HepG2 (cell line): ENCODE data around the gene EFNA4. TPM values are rescaled to one million over a fixed set of nuclear protein-coding genes. Genes with fewer than 3 reads are reported as not detected.
A peak's percentile ranks its signal among the peaks of the same experiment; 100 is the strongest.

Source experiments
- ATAC-seq: fragments of 200-7000 bp; cut with Tn5 transposase; 3 replicates; pipeline ENCODE4 v1.9.1; 2020; ENCODE audit warnings: mild to moderate bottlenecking, moderate library complexity
- Bru-seq: library from RNA; stranded (reverse); fragments of 400-500 nt; gene quantifications from one replicate; lab custom pipeline; 2021; lab: Mats Ljungman, UMichigan
- BruChase-seq, 2 experiments: library from RNA; stranded (reverse); fragments of 400-500 nt; gene quantifications; one replicate each; lab custom pipeline; 2021; lab: Mats Ljungman, UMichigan
- BruUV-seq: library from RNA; stranded (reverse); fragments of 400-500 nt; replicated peaks from 2 replicates; lab custom pipeline; 2021; lab: Mats Ljungman, UMichigan
- CTCF ChIA-PET: fragments of 300-600 bp; formaldehyde crosslinking; extraction: SDS; loops from one replicate; lab custom pipeline; 2021; ENCODE audit warnings: low total read pairs, inconsistent platforms, low intra/inter-chr PET ratio; lab: Yijun Ruan, JAX
- POLR2A ChIA-PET: fragments of 350-600 bp; sonication (Branson Sonifier 250); formaldehyde crosslinking; loops from one replicate; lab custom pipeline; 2020; ENCODE audit warnings: antibody characterized with exemption, inconsistent platforms; lab: Yijun Ruan, JAX
- DNase-seq: peaks from one replicate; pipeline ENCODE4 v3.0.0-alpha.2; 2015; ENCODE audit warnings: low spot score
- FAIRE-seq: peaks from 3 replicates; lab custom pipeline; 2011; peaks lifted over from hg19 to GRCh38; lab: Jason Lieb, UNC
- H2AFZ ChIP-seq: one replicate; pipeline ENCODE4 v1.6.1; 2011; ENCODE audit warnings: low read length, inconsistent platforms
- H3K27ac ChIP-seq: fragments of 300-600 bp; 3 replicates; pipeline ENCODE4 v1.8.0; 2011; ENCODE audit warnings: mixed run types, mild to moderate bottlenecking, mixed read lengths, low read length, inconsistent platforms; ENCODE audit not compliant: insufficient read depth; ENCODE audit errors: extremely low read length
- H3K27me3 ChIP-seq, 2 experiments: fragments of 200-600 bp in 1 of 2; 2 replicates in 1 of 2; 3 replicates in 1 of 2; pipeline versions ENCODE4 v1.6.0 to v1.8.0; 2011; ENCODE audit warnings: low read length in 2 of 2, mild to moderate bottlenecking in 2 of 2, moderate library complexity in 2 of 2, inconsistent platforms in 1 of 2; ENCODE audit not compliant: insufficient read depth in 2 of 2, control insufficient read depth in 1 of 2
- H3K36me3 ChIP-seq, 2 experiments: fragments of 200-600 bp in 1 of 2; replicated peaks in 1 of 2; 2 replicates in 1 of 2; 3 replicates in 1 of 2; pipeline versions ENCODE4 v1.5.1 to v1.8.0; 2011; ENCODE audit warnings: low read length in 2 of 2, inconsistent platforms in 1 of 2; ENCODE audit not compliant: insufficient read depth in 2 of 2, control insufficient read depth in 1 of 2
- H3K4me1 ChIP-seq: 2 replicates; pipeline ENCODE4 v1.5.1; 2012; ENCODE audit warnings: low read length, inconsistent platforms; ENCODE audit not compliant: insufficient read depth
- H3K4me2 ChIP-seq: 2 replicates; pipeline ENCODE4 v1.6.0; 2011; ENCODE audit warnings: low read depth, low read length, inconsistent platforms
- H3K4me3 ChIP-seq, 3 experiments: fragments of 200-600 bp in 1 of 3; sonication (generic), shearing (Covaris generic) in 1 of 3; replicated peaks in 1 of 3; 2 replicates each; pipeline ENCODE4 v1.5.1; 2011 to 2016; ENCODE audit warnings: low read length in 3 of 3, inconsistent platforms in 2 of 3, low read depth in 2 of 3, mild to moderate bottlenecking in 2 of 3, control low read depth in 1 of 3, mixed read lengths in 1 of 3; ENCODE audit not compliant: insufficient read depth in 1 of 3
- H3K79me2 ChIP-seq: one replicate; pipeline ENCODE4 v1.6.1; 2011; ENCODE audit warnings: low read length, inconsistent platforms; ENCODE audit not compliant: insufficient read depth
- H3K9ac ChIP-seq: 2 replicates; pipeline ENCODE4 v1.6.0; 2011; ENCODE audit warnings: mild to moderate bottlenecking, low read depth, low read length, inconsistent platforms; ENCODE audit not compliant: insufficient read depth
- H3K9me3 ChIP-seq: 2 replicates; pipeline ENCODE4 v1.5.1; 2012; ENCODE audit warnings: mild to moderate bottlenecking, low read length
- H4K20me1 ChIP-seq: 2 replicates; pipeline ENCODE4 v1.6.0; 2011; ENCODE audit warnings: inconsistent platforms, mild to moderate bottlenecking, low read length, moderate library complexity; ENCODE audit not compliant: insufficient read depth
- DNMT1 ChIP-seq: sonication (generic); formaldehyde crosslinking; IDR thresholded peaks from 2 replicates; pipeline ENCODE4 v1.5.1; 2020; ENCODE audit warnings: mild to moderate bottlenecking, missing genetic modification reagents
- RAD21 ChIP-seq: fragments of 450-650 bp; formaldehyde crosslinking; IDR thresholded peaks from 2 replicates; pipeline ENCODE4 v1.5.0; 2020; ENCODE audit warnings: mild to moderate bottlenecking
- STAG1 ChIP-seq: sonication (generic); formaldehyde crosslinking; IDR thresholded peaks from 2 replicates; pipeline ENCODE4 v1.4.0; 2020; ENCODE audit warnings: missing genetic modification reagents
- ZNF33B ChIP-seq: sonication (generic); formaldehyde crosslinking; IDR thresholded peaks from 2 replicates; pipeline ENCODE4 v1.5.1; 2020; ENCODE audit warnings: mild to moderate bottlenecking, missing genetic modification reagents
- ZNF557 ChIP-seq: sonication (generic); formaldehyde crosslinking; IDR thresholded peaks from 2 replicates; pipeline ENCODE4 v1.4.0; 2020; ENCODE audit warnings: missing genetic modification reagents
- ZNF713 ChIP-seq: sonication (generic); formaldehyde crosslinking; IDR thresholded peaks from 2 replicates; pipeline ENCODE4 v1.4.0; 2020; ENCODE audit warnings: mild to moderate bottlenecking, missing genetic modification reagents
- WGBS: methylation state at CpG from one replicate; pipeline ENCODE4 v1.1.6; 2017; ENCODE audit warnings: low lambda C conversion rate; 5-methylcytosine and 5-hydroxymethylcytosine counted together
- in situ Hi-C: cut with HindIII; loops from 2 replicates; pipeline ENCODE4 v1.10.0; 2017; ENCODE audit warnings: low pct_unique_long_range_greater_than_20kb; ENCODE audit not compliant: extremely low pct_ligation_motif_present
- intact Hi-C: fragments of 100-400 bp; cut with micrococcal nuclease; formaldehyde crosslinking; loops from one replicate; pipeline ENCODE4 v1.10.0; 2022; ENCODE audit not compliant: unreplicated experiment
- long read RNA-seq, 2 experiments: library from RNA in 1 of 2; library from polyadenylated mRNA in 1 of 2; stranded (forward) in 1 of 2; unstranded in 1 of 2; transcript quantifications; one replicate each; pipeline ENCODE4 v2.0.0, GENCODE V29; 2019 to 2022
- polyA minus RNA-seq, 3 experiments: library from RNA; depleted of rRNA, polyadenylated mRNA; stranded (reverse); fragments of >200 nt; gene quantifications; 2 replicates each; pipeline ENCODE4 v1.2.3, GENCODE V29; 2011; ENCODE audit warnings: low replicate concordance in 1 of 3
- polyA plus RNA-seq, 8 experiments: library from polyadenylated mRNA; depleted of rRNA in 3 of 8; stranded (reverse) in 7 of 8; unstranded in 1 of 8; fragments of >200 nt; fragmentation: Illumina TruSeq in 4 of 8; extraction: Trizol in 4 of 8; gene quantifications; 2 replicates each; pipeline versions ENCODE4 v1.2.1 to v1.2.3, GENCODE V29; 2011 to 2016; ENCODE audit warnings: low read depth in 4 of 8, missing spikeins in 1 of 8, mixed read lengths in 1 of 8; ENCODE audit not compliant: insufficient read depth in 1 of 8
- total RNA-seq, 5 experiments: library from RNA; depleted of rRNA; stranded (reverse); fragments of >200 nt; fragmentation: Illumina TruSeq; extraction: Trizol; gene quantifications; 2 replicates each; pipeline ENCODE4 v1.2.3, GENCODE V29; 2016; ENCODE audit warnings: low read depth in 1 of 5
- TF ChIP-seq, protein P1 (sequence below): sonication (generic); formaldehyde crosslinking; IDR thresholded peaks from 2 replicates; pipeline ENCODE4 v1.5.0; 2020; ENCODE audit warnings: mild to moderate bottlenecking, missing genetic modification reagents
- TF ChIP-seq, protein P2 (sequence below): IDR thresholded peaks from 2 replicates; pipeline ENCODE4 v1.6.1; 2016; ENCODE audit warnings: low read depth, borderline replicate concordance
- TF ChIP-seq, protein P3 (sequence below): sonication (generic); formaldehyde crosslinking; IDR thresholded peaks from 2 replicates; pipeline ENCODE4 v1.4.0; 2020; ENCODE audit warnings: missing genetic modification reagents, mild to moderate bottlenecking, borderline replicate concordance

Gene EFNA4, protein sequence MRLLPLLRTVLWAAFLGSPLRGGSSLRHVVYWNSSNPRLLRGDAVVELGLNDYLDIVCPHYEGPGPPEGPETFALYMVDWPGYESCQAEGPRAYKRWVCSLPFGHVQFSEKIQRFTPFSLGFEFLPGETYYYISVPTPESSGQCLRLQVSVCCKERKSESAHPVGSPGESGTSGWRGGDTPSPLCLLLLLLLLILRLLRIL
- total RNA-seq (2016; rRNA removed; fragmentation: Illumina TruSeq; extraction: Trizol) (9.3 and 17.2 TPM in 2 replicates), polyA plus RNA-seq (2011; rRNA removed) (12.0 and 13.9 TPM in 2 replicates), polyA minus RNA-seq (2011; rRNA and poly(A)+ RNA removed; ENCODE audit: low replicate concordance) (11.1 and 12.4 TPM in 2 replicates), Bru-seq, nascent RNA (percentile 72 among the genes with signal in this experiment), BruChase-seq, experiment 1, labeled RNA remaining after a 6-hour chase (percentile 86 among the genes with signal in this experiment), BruChase-seq, experiment 2, labeled RNA remaining after a 2-hour chase (percentile 88 among the genes with signal in this experiment)
- total RNA-seq (2016; cell fraction: cytosol; rRNA removed; fragmentation: Illumina TruSeq; extraction: Trizol; ENCODE audit: low read depth), result 7.3 and 8.5 TPM in 2 replicates
- 11.0 and 17.1 TPM in 2 replicates for total RNA-seq (2016; cell fraction: insoluble cytoplasmic fraction; rRNA removed; fragmentation: Illumina TruSeq; extraction: Trizol)
- total RNA-seq (2016; cell fraction: membrane; rRNA removed; fragmentation: Illumina TruSeq; extraction: Trizol), result 8.8 and 11.0 TPM in 2 replicates
- 11.6 and 14.7 TPM in 2 replicates for total RNA-seq (2016; cell fraction: nucleus; rRNA removed; fragmentation: Illumina TruSeq; extraction: Trizol)
- 10.6 and 13.8 TPM in 2 replicates for polyA plus RNA-seq (2011; cell fraction: cytosol; rRNA removed)
- polyA plus RNA-seq (2011; cell fraction: nucleus; rRNA removed), result 8.4 and 8.6 TPM in 2 replicates
- polyA plus RNA-seq (2012), result 6.5 and 7.0 TPM in 2 replicates
- 3.8 and 4.4 TPM in 2 replicates for polyA plus RNA-seq (2016; cell fraction: cytosol; fragmentation: Illumina TruSeq; extraction: Trizol; ENCODE audit: low read depth)
- polyA plus RNA-seq (2016; cell fraction: insoluble cytoplasmic fraction; fragmentation: Illumina TruSeq; extraction: Trizol; ENCODE audit: low read depth), result 9.8 and 11.5 TPM in 2 replicates
- polyA plus RNA-seq (2016; cell fraction: membrane; fragmentation: Illumina TruSeq; extraction: Trizol; ENCODE audit: low read depth), result 5.1 and 5.2 TPM in 2 replicates
- 25.7 and 27.9 TPM in 2 replicates for polyA plus RNA-seq (2016; cell fraction: nucleus; fragmentation: Illumina TruSeq; extraction: Trizol; ENCODE audit: insufficient read depth, low read depth)
- polyA minus RNA-seq (2011; cell fraction: cytosol; rRNA and poly(A)+ RNA removed), result 4.8 and 5.1 TPM in 2 replicates
- polyA minus RNA-seq (2011; cell fraction: nucleus; rRNA and poly(A)+ RNA removed), result 2.4 and 3.6 TPM in 2 replicates
- long read RNA-seq, experiment 1, transcript EFNA4-202 (4 exons, 1,263 nt), result major isoform, 22 of 29 reads
- long read RNA-seq, experiment 1, transcript EFNA4-203 (4 exons, 1,052 nt), result minor isoform, 6 of 29 reads
- long read RNA-seq, experiment 1, partial matches to known transcripts, result 1 of 29 reads
- long read RNA-seq, experiment 1, other reads (novel, unspliced or antisense), result 0 of 29 reads
- long read RNA-seq, experiment 2, transcript EFNA4-203 (4 exons, 1,052 nt), result minor isoform, 7 of 31 reads
- long read RNA-seq, experiment 2, transcript EFNA4-202 (4 exons, 1,263 nt), result major isoform, 20 of 31 reads
- long read RNA-seq, experiment 2, partial matches to known transcripts, result 3 of 31 reads
- long read RNA-seq, experiment 2, other reads (novel, unspliced or antisense), result 1 of 31 reads

DNA sequence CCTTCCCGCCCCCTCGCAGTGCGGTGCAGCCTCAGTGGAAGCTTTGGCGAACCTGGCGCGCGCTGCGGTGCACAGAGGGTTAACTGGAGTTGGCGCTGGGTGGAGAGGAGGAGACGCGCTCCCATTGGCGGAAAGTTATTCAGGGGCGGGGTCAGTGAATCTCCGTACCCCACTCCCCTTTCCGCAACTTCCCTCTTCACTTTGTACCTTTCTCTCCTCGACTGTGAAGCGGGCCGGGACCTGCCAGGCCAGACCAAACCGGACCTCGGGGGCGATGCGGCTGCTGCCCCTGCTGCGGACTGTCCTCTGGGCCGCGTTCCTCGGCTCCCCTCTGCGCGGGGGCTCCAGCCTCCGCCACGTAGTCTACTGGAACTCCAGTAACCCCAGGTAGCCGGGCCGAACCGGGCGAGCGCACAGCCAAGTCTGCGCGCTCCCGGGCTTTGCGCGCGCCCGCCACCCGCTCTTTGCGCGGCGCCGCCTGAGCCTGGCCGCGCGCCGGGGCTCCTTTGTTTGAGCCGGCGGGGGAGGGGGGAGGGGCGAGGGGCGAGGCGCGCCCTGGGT lies at the start of gene EFNA4:
Gene EFNA4 (plus strand): TSS at position 191 of the 561 bp plus-strand sequence. CDS start 84 bp downstream, at position 275.
- CTCF ChIA-PET, result interaction anchor here (4.0 kb wide), 1 partner anchor 21 kb away, joined by 39 read pairs; no protein-coding TSS in a partner anchor
- no peak for TF ChIP-seq RAD21 (CRISPR knock-in tag)
- TF ChIP-seq, protein P1, sequence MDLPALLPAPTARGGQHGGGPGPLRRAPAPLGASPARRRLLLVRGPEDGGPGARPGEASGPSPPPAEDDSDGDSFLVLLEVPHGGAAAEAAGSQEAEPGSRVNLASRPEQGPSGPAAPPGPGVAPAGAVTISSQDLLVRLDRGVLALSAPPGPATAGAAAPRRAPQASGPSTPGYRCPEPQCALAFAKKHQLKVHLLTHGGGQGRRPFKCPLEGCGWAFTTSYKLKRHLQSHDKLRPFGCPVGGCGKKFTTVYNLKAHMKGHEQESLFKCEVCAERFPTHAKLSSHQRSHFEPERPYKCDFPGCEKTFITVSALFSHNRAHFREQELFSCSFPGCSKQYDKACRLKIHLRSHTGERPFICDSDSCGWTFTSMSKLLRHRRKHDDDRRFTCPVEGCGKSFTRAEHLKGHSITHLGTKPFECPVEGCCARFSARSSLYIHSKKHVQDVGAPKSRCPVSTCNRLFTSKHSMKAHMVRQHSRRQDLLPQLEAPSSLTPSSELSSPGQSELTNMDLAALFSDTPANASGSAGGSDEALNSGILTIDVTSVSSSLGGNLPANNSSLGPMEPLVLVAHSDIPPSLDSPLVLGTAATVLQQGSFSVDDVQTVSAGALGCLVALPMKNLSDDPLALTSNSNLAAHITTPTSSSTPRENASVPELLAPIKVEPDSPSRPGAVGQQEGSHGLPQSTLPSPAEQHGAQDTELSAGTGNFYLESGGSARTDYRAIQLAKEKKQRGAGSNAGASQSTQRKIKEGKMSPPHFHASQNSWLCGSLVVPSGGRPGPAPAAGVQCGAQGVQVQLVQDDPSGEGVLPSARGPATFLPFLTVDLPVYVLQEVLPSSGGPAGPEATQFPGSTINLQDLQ (CRISPR knock-in tag), result no peak
- TF ChIP-seq ZNF713, result 0 out of 2 replicates have a peak, but pooled peaks have one; percentile 64
- TF ChIP-seq ZNF557 (CRISPR knock-in tag), result 0 out of 2 replicates have a peak, but pooled peaks have one; percentile 39
- no peak for TF ChIP-seq DNMT1 (CRISPR knock-in tag)
- TF ChIP-seq, protein P2, sequence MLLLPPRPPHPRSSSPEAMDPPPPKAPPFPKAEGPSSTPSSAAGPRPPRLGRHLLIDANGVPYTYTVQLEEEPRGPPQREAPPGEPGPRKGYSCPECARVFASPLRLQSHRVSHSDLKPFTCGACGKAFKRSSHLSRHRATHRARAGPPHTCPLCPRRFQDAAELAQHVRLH, result no peak
- TF ChIP-seq ZNF33B (CRISPR knock-in tag), result no peak; the same call in 1 of the 2 replicates
- TF ChIP-seq STAG1 (CRISPR knock-in tag), result no peak
- TF ChIP-seq, protein P3, sequence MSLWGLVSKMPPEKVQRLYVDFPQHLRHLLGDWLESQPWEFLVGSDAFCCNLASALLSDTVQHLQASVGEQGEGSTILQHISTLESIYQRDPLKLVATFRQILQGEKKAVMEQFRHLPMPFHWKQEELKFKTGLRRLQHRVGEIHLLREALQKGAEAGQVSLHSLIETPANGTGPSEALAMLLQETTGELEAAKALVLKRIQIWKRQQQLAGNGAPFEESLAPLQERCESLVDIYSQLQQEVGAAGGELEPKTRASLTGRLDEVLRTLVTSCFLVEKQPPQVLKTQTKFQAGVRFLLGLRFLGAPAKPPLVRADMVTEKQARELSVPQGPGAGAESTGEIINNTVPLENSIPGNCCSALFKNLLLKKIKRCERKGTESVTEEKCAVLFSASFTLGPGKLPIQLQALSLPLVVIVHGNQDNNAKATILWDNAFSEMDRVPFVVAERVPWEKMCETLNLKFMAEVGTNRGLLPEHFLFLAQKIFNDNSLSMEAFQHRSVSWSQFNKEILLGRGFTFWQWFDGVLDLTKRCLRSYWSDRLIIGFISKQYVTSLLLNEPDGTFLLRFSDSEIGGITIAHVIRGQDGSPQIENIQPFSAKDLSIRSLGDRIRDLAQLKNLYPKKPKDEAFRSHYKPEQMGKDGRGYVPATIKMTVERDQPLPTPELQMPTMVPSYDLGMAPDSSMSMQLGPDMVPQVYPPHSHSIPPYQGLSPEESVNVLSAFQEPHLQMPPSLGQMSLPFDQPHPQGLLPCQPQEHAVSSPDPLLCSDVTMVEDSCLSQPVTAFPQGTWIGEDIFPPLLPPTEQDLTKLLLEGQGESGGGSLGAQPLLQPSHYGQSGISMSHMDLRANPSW (CRISPR knock-in tag), result no peak

More for the DNA sequence above, at the start of gene EFNA4:
- in situ Hi-C loops, result loop anchor here (5.0 kb wide), 1 partner anchor 81 kb away; the partner anchor contains the start of gene FLAD1
- peak; percentile 82 for DNase-seq
- peaks cover under 1 to 5% of the 10 kb centered on the region in 2 experiments; a peak in 3 of 5 replicates for H3K36me3 ChIP-seq
- FAIRE-seq, result peak; percentile 84
- H3K4me2 ChIP-seq, result peak within 1 kb of the TSS; percentile 100
- H3K4me1 ChIP-seq, result peaks cover 32% of the 10 kb centered on the region
- no peaks in the 10 kb centered on the region for H3K9me3 ChIP-seq
- ATAC-seq, result peak; percentile 84
- peaks cover 9% of the 10 kb centered on the region for H3K79me2 ChIP-seq
- POLR2A ChIA-PET, result interaction anchor here (0.8 to 3.0 kb wide), 13 partner anchors 11 to 127 kb away, joined by 3 to 11 read pairs (median 3); partner anchors contain the start of genes ADAM15, EFNA3, PBXIP1 and PMVK
- BruUV-seq, result no TSS peak
- intact Hi-C loops, result loop anchor here (2.0 to 5.0 kb wide), 2 partner anchors 66 to 89 kb away; partner anchors contain the start of gene CKS1B
- no peaks in the 10 kb centered on the region for H3K27me3 ChIP-seq
- peak within 1 kb of the TSS; percentile 85 for H3K9ac ChIP-seq
- H3K4me3 ChIP-seq, result peak within 1 kb of the TSS; percentile 72 to 91 (median 83)
- peak within 1 kb of the TSS; percentile 92 for H3K27ac ChIP-seq
- no peaks in the 10 kb centered on the region for H4K20me1 ChIP-seq
- 2% methylated on average over 20 of the region's 57 CpGs for WGBS
- H2AFZ ChIP-seq, result peak within 1 kb of the TSS; percentile 8
